ENCODE measurements around the gene RIN2.

GRCh38 chr20:19750101-19750606 is 7.9 kb upstream of the RIN2 start:
- no peak for TF ChIP-seq POLR2AphosphoS5 (IDR thresholded peaks at IDR 0.05; ENCODE audit: low read depth)
- no peak for TF ChIP-seq CTCF (conservative IDR thresholded peaks at IDR 0.05; ENCODE audit: low read depth in 2 of 2)
- no peak for TF ChIP-seq EZH2phosphoT487 (IDR thresholded peaks at IDR 0.05; ENCODE audit: unreplicated experiment)
- no peak for TF ChIP-seq REST (IDR thresholded peaks at IDR 0.05; ENCODE audit: unreplicated experiment)
- TF ChIP-seq CREB1 (CRISPR knock-in tag; IDR thresholded peaks at IDR 0.05; ENCODE audit: low read depth), result no peak
- TF ChIP-seq EZH2 (IDR thresholded peaks at IDR 0.05; ENCODE audit: low read depth, unreplicated experiment), result no peak
- no peak for TF ChIP-seq JUNB (IDR thresholded peaks at IDR 0.05; ENCODE audit: unreplicated experiment)
- TF ChIP-seq STAT1 (IDR thresholded peaks at IDR 0.05; ENCODE audit: unreplicated experiment), result no peak
- TF ChIP-seq ETS1 (IDR thresholded peaks at IDR 0.05), result no peak
- TF ChIP-seq NANOG (IDR thresholded peaks at IDR 0.05; ENCODE audit: borderline replicate concordance), result no peak
- no peak for TF ChIP-seq ZNF331 (CRISPR knock-in tag; IDR thresholded peaks at IDR 0.05; ENCODE audit: low read depth)

All from GM23338 (cell line).